HepG2 (cell line): ENCODE measurements around the gene HSPA1B. TPM values are rescaled to one million over a fixed set of nuclear protein-coding genes. Genes with fewer than 3 reads are reported as not detected.
A peak's percentile ranks its signal among the peaks of the same experiment; 100 is the strongest.

Source experiments
- AGO2 ChIP-seq: fragments of 200-400 bp; formaldehyde crosslinking; optimal IDR thresholded peaks from 2 replicates; pipeline ENCODE3; 2017; ENCODE audit warnings: mild to moderate bottlenecking, low read depth, low read length, moderate library complexity
- ASH2L ChIP-seq: fragments of 300-600, 200-600 bp; sonication (generic); IDR thresholded peaks from 2 replicates; pipeline ENCODE4 v1.7.0; 2017; ENCODE audit warnings: low read depth, mild to moderate bottlenecking, moderate library complexity, mixed read lengths, low read length; ENCODE audit not compliant: insufficient read length
- FIP1L1 ChIP-seq: fragments of 200-400 bp; formaldehyde crosslinking; IDR thresholded peaks from 2 replicates; pipeline ENCODE4 v1.6.1; 2018; ENCODE audit warnings: low read depth, mild to moderate bottlenecking, low read length, moderate library complexity, borderline replicate concordance; ENCODE audit not compliant: insufficient read depth
- GFI1 ChIP-seq: sonication (generic); formaldehyde crosslinking; IDR thresholded peaks from 2 replicates; pipeline ENCODE4 v1.5.0; 2020; ENCODE audit warnings: missing genetic modification reagents, mild to moderate bottlenecking, borderline replicate concordance
- LCORL ChIP-seq, 2 experiments: fragments of 450-650 bp in 1 of 2; sonication (generic) in 1 of 2; formaldehyde crosslinking in 1 of 2; IDR thresholded peaks; 2 replicates each; pipeline versions ENCODE4 v1.5.0 to v1.6.1; 2017 to 2020; ENCODE audit warnings: antibody characterized with exemption in 1 of 2, missing genetic modification reagents in 1 of 2
- NFKB2 ChIP-seq: sonication (generic); formaldehyde crosslinking; IDR thresholded peaks from 2 replicates; pipeline ENCODE4 v1.4.0; 2020; ENCODE audit warnings: missing genetic modification reagents, borderline replicate concordance
- NFKBIZ ChIP-seq: IDR thresholded peaks from 2 replicates; pipeline ENCODE4 v1.6.1; 2018; ENCODE audit warnings: missing genetic modification reagents, missing compliant biosample characterization
- NFYC ChIP-seq: IDR thresholded peaks from 2 replicates; pipeline ENCODE4 v1.6.1; 2016; ENCODE audit warnings: missing genetic modification reagents, missing compliant biosample characterization
- POLR2A ChIP-seq, 2 experiments: IDR thresholded peaks; 2 replicates each; pipeline ENCODE4 v1.6.1; 2011; ENCODE audit warnings: low read depth in 2 of 2, low read length in 2 of 2, mild to moderate bottlenecking in 1 of 2, moderate library complexity in 1 of 2; ENCODE audit not compliant: insufficient read depth in 1 of 2
- RAD51 ChIP-seq: fragments of 450-650 bp; IDR thresholded peaks from 2 replicates; pipeline ENCODE4 v1.6.1; 2016; ENCODE audit warnings: borderline replicate concordance
- RORA ChIP-seq: sonication (generic); formaldehyde crosslinking; IDR thresholded peaks from 2 replicates; pipeline ENCODE4 v1.5.0; 2020; ENCODE audit warnings: mild to moderate bottlenecking, missing genetic modification reagents, moderate library complexity
- RXRB ChIP-seq: IDR thresholded peaks from 2 replicates; pipeline ENCODE4 v1.6.1; 2016; ENCODE audit warnings: borderline replicate concordance, missing genetic modification reagents, missing compliant biosample characterization
- SKIL ChIP-seq: sonication (generic); formaldehyde crosslinking; IDR thresholded peaks from 2 replicates; pipeline ENCODE4 v1.8.0; 2022; ENCODE audit warnings: missing genetic modification reagents, mild to moderate bottlenecking, moderate library complexity, borderline replicate concordance
- THAP11 ChIP-seq: IDR thresholded peaks from 2 replicates; pipeline ENCODE4 v1.6.1; 2016; ENCODE audit warnings: missing biosample characterization, missing genetic modification reagents
- ZBTB38 ChIP-seq: sonication (generic); formaldehyde crosslinking; IDR thresholded peaks from 2 replicates; pipeline ENCODE4 v1.5.1; 2020; ENCODE audit warnings: mild to moderate bottlenecking, missing genetic modification reagents
- ZKSCAN8 ChIP-seq: IDR thresholded peaks from 2 replicates; pipeline ENCODE4 v1.6.1; 2016; ENCODE audit warnings: borderline replicate concordance, missing genetic modification reagents, missing compliant biosample characterization
- ZNF382 ChIP-seq: sonication (generic); formaldehyde crosslinking; IDR thresholded peaks from 2 replicates; pipeline ENCODE4 v1.5.0; 2020; ENCODE audit warnings: missing genetic modification reagents, mild to moderate bottlenecking, borderline replicate concordance
- polyA plus RNA-seq, 8 experiments: library from polyadenylated mRNA; depleted of rRNA in 3 of 8; stranded (reverse) in 7 of 8; unstranded in 1 of 8; fragments of >200 nt; fragmentation: Illumina TruSeq in 4 of 8; extraction: Trizol in 4 of 8; gene quantifications; 2 replicates each; pipeline versions ENCODE4 v1.2.1 to v1.2.3, GENCODE V29; 2011 to 2016; ENCODE audit warnings: low read depth in 4 of 8, missing spikeins in 1 of 8, mixed read lengths in 1 of 8; ENCODE audit not compliant: insufficient read depth in 1 of 8
- total RNA-seq, 5 experiments: library from RNA; depleted of rRNA; stranded (reverse); fragments of >200 nt; fragmentation: Illumina TruSeq; extraction: Trizol; gene quantifications; 2 replicates each; pipeline ENCODE4 v1.2.3, GENCODE V29; 2016; ENCODE audit warnings: low read depth in 1 of 5
- TF ChIP-seq, protein P1 (sequence below): sonication (generic); formaldehyde crosslinking; IDR thresholded peaks from 2 replicates; pipeline ENCODE4 v1.5.0; 2020; ENCODE audit warnings: mild to moderate bottlenecking, missing genetic modification reagents
- TF ChIP-seq, protein P2 (sequence below): sonication (generic); formaldehyde crosslinking; IDR thresholded peaks from 2 replicates; pipeline ENCODE4 v1.5.0; 2020; ENCODE audit warnings: mild to moderate bottlenecking, missing genetic modification reagents
- TF ChIP-seq, protein P3 (sequence below): sonication (generic); formaldehyde crosslinking; IDR thresholded peaks from 2 replicates; pipeline ENCODE4 v1.4.0; 2020; ENCODE audit warnings: missing genetic modification reagents

HSPA1B gene
- total and polyA plus RNA-seq, 2 of the 13 experiments (the other 11 are each of a cell fraction or from before 2014, with no cell fraction given), result 26.0 to 186 TPM

- TF ChIP-seq RORA (CRISPR knock-in tag) (no peak), THAP11 (CRISPR knock-in tag) (0 out of 2 replicates have a peak, but pooled peaks have one; percentile 20), POLR2A (IDR thresholded peaks at IDR 0.05; ENCODE audit: insufficient read depth in 1 of 2, low read depth in 2 of 2, low read length in 2 of 2) (peak in 1 of 2 experiments; percentile 51; a peak in 3 of 4 replicates), NFKB2 (CRISPR knock-in tag) (peak; percentile 71; the same call in 1 of the 2 replicates), ZBTB38 (CRISPR knock-in tag) (peak; percentile 95), ZKSCAN8 (no peak), AGO2 (peak; percentile 72), ASH2L (peak; percentile 44), SKIL (no peak), GFI1 (CRISPR knock-in tag) (peak; percentile 13; the same call in 1 of the 2 replicates), FIP1L1 (0 out of 2 replicates have a peak, but pooled peaks have one; percentile 21), LCORL (IDR thresholded peaks at IDR 0.05) (no peak), LCORL (CRISPR knock-in tag; IDR thresholded peaks at IDR 0.05) (0 out of 2 replicates have a peak, but pooled peaks have one; percentile 27), NFYC (0 out of 2 replicates have a peak, but pooled peaks have one; percentile 6), ZNF382 (no peak), RAD51 (no peak), NFKBIZ (CRISPR knock-in tag) (0 out of 2 replicates have a peak, but pooled peaks have one; percentile 6), RXRB (CRISPR knock-in tag) (no peak)
- TF ChIP-seq, protein P1, sequence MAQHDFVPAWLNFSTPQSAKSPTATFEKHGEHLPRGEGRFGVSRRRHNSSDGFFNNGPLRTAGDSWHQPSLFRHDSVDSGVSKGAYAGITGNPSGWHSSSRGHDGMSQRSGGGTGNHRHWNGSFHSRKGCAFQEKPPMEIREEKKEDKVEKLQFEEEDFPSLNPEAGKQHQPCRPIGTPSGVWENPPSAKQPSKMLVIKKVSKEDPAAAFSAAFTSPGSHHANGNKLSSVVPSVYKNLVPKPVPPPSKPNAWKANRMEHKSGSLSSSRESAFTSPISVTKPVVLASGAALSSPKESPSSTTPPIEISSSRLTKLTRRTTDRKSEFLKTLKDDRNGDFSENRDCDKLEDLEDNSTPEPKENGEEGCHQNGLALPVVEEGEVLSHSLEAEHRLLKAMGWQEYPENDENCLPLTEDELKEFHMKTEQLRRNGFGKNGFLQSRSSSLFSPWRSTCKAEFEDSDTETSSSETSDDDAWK (CRISPR knock-in tag), result no peak
- TF ChIP-seq, protein P2, sequence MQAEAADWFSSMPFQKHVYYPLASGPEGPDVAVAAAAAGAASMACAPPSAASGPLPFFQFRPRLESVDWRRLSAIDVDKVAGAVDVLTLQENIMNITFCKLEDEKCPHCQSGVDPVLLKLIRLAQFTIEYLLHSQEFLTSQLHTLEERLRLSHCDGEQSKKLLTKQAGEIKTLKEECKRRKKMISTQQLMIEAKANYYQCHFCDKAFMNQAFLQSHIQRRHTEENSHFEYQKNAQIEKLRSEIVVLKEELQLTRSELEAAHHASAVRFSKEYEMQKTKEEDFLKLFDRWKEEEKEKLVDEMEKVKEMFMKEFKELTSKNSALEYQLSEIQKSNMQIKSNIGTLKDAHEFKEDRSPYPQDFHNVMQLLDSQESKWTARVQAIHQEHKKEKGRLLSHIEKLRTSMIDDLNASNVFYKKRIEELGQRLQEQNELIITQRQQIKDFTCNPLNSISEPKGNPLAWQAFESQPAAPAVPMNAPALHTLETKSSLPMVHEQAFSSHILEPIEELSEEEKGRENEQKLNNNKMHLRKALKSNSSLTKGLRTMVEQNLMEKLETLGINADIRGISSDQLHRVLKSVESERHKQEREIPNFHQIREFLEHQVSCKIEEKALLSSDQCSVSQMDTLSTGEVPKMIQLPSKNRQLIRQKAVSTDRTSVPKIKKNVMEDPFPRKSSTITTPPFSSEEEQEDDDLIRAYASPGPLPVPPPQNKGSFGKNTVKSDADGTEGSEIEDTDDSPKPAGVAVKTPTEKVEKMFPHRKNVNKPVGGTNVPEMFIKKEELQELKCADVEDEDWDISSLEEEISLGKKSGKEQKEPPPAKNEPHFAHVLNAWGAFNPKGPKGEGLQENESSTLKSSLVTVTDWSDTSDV, result peak; percentile 61; the same call in 1 of the 2 replicates
- TF ChIP-seq, protein P3, sequence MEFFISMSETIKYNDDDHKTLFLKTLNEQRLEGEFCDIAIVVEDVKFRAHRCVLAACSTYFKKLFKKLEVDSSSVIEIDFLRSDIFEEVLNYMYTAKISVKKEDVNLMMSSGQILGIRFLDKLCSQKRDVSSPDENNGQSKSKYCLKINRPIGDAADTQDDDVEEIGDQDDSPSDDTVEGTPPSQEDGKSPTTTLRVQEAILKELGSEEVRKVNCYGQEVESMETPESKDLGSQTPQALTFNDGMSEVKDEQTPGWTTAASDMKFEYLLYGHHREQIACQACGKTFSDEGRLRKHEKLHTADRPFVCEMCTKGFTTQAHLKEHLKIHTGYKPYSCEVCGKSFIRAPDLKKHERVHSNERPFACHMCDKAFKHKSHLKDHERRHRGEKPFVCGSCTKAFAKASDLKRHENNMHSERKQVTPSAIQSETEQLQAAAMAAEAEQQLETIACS, result peak; percentile 98
Measured at GRCh38 chr6:31821301-31822035, 6.1 kb upstream of the HSPA1B start (continued).
